HepG2 (cell line): Measurements from ENCODE around the gene ATAD3A.

ENCODE experiments used
- CTCF ChIP-seq: sonication (generic); formaldehyde crosslinking; IDR thresholded peaks from 2 replicates; pipeline ENCODE4 v1.5.0; 2020; ENCODE audit warnings: mild to moderate bottlenecking, missing genetic modification reagents, moderate library complexity
- ETV6 ChIP-seq: sonication (generic); formaldehyde crosslinking; conservative IDR thresholded peaks from 2 replicates; pipeline ENCODE4 v1.4.0; 2020; ENCODE audit warnings: missing genetic modification reagents
- MAX ChIP-seq: IDR thresholded peaks from 2 replicates; pipeline ENCODE4 v1.6.1; 2012; ENCODE audit warnings: inconsistent platforms
- NCOA1 ChIP-seq: sonication (generic); formaldehyde crosslinking; IDR thresholded peaks from 2 replicates; pipeline ENCODE4 v1.9.0; 2021; ENCODE audit warnings: missing genetic modification reagents
- POLR2AphosphoS5 ChIP-seq: IDR thresholded peaks from 2 replicates; pipeline ENCODE4 v1.6.1; 2012; ENCODE audit warnings: low read depth, low read length
- SNAPC5 ChIP-seq: sonication (generic); formaldehyde crosslinking; IDR thresholded peaks from 2 replicates; pipeline ENCODE4 v1.8.1; 2023; ENCODE audit warnings: mild to moderate bottlenecking, missing genetic modification reagents, borderline replicate concordance
- TAF1 ChIP-seq: sonication (generic); formaldehyde crosslinking; IDR thresholded peaks from 2 replicates; pipeline ENCODE4 v1.4.0; 2020; ENCODE audit warnings: missing genetic modification reagents
- THYN1 ChIP-seq: sonication (generic); formaldehyde crosslinking; IDR thresholded peaks from 2 replicates; pipeline ENCODE4 v1.8.1; 2023; ENCODE audit warnings: low read depth, mild to moderate bottlenecking, moderate library complexity, missing genetic modification reagents, borderline replicate concordance
- ZNF143 ChIP-seq: sonication (generic); formaldehyde crosslinking; IDR thresholded peaks from 2 replicates; pipeline ENCODE4 v1.4.0; 2020; ENCODE audit warnings: missing genetic modification reagents
- ZNF431 ChIP-seq: sonication (generic); formaldehyde crosslinking; IDR thresholded peaks from 2 replicates; pipeline ENCODE4 v1.9.0; 2022; ENCODE audit warnings: missing genetic modification reagents, low read depth, mild to moderate bottlenecking, borderline replicate concordance
- ZNF703 ChIP-seq: sonication (generic); formaldehyde crosslinking; IDR thresholded peaks from 2 replicates; pipeline ENCODE4 v1.5.1; 2020; ENCODE audit warnings: missing genetic modification reagents, mild to moderate bottlenecking, moderate library complexity, borderline replicate concordance

DNA sequence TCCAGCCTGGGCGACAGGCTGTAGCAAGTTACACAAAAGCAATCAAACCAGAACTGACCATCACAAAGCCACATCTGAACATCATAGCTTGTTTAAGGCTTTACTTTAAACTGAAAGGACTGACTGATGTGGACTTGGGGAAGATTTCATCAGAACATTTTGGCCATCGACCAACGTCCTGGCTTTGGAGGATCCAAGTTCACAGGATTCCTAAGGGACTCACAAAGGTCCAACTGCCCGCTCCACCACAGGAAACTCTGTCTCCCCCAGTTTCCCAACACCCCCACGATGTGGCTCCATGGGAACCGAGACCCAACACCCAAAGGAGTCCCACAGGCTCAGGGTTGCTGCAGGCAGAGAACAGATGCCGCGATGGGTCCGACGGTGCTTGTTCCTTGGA is 53.4 kb downstream of the ATAD3A start:
- TF ChIP-seq TAF1 (CRISPR knock-in tag) (no peak), THYN1 (CRISPR knock-in tag) (no peak), ZNF143 (no peak), ZNF703 (CRISPR knock-in tag) (no peak), POLR2AphosphoS5 (no peak), NCOA1 (no peak), CTCF (CRISPR knock-in tag) (no peak), ETV6 (CRISPR knock-in tag) (no peak), SNAPC5 (no peak), MAX (no peak), ZNF431 (CRISPR knock-in tag) (no peak)
